Measurements from ENCODE around the gene PTP4A2.

PTP4A2 gene

DNA sequence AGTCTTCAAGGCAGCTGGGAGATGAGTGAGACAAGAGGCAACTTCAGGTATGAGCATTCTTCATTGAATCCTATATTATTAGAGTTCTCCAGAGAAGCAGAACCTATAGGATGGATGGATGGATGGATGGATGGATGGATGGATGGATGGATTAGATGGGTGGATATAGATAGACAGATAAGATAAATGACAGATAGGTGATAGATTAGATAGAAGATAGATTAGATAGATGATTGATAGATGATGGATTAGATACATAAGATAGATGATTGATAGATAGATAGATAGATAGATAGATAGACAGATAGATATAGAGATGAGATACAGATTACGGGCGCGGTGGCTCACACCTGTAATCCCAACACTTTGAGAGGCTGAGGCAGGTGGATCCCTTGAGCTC lies 79.1 kb downstream of the PTP4A2 start:
- DNase-seq (ENCODE audit: low read depth): no peak
- no peak for TF ChIP-seq CTCF (IDR thresholded peaks at IDR 0.05; ENCODE audit: control insufficient read depth, insufficient read depth, low read depth, low read length, missing control alignments)
- H3K4me3 ChIP-seq (ENCODE audit: control insufficient read depth, low read depth, low read length): no peak overlapping the region

GRCh38 chr1:31857863-31858262 lies 80.3 kb downstream of the PTP4A2 start:
- no peak for DNase-seq (ENCODE audit: low read depth)
- no peak overlapping the region for H3K4me3 ChIP-seq (ENCODE audit: control insufficient read depth, low read depth, low read length)
- TF ChIP-seq CTCF (IDR thresholded peaks at IDR 0.05; ENCODE audit: control insufficient read depth, insufficient read depth, low read depth, low read length, missing control alignments): no peak

Measured in AG09309 (cell line).